Endothelial cell of umbilical vein (primary cell): Measurements from ENCODE around the gene GRID2. TPM values are rescaled to one million over a fixed set of nuclear protein-coding genes. Genes with fewer than 3 reads are reported as not detected.

ENCODE experiments used
- BruUV-seq: library from RNA; stranded (reverse); fragments of 400-500 nt; replicated peaks from 2 replicates; lab custom pipeline; 2021; lab: Mats Ljungman, UMichigan
- CTCF ChIA-PET: fragments of 300-600, 350-600 bp; sonication (Branson Sonifier 250); formaldehyde crosslinking; loops from one replicate; lab custom pipeline; 2021; ENCODE audit warnings: antibody characterized with exemption, inconsistent platforms; lab: Charles Lee
- POLR2A ChIA-PET: fragments of 300-600, 350-600 bp; sonication (Branson Sonifier 250); formaldehyde crosslinking; loops from one replicate; lab custom pipeline; 2021; ENCODE audit warnings: antibody characterized with exemption, inconsistent platforms; lab: Charles Lee
- DNase-seq: peaks from one replicate; pipeline ENCODE4 v3.0.0-alpha.2; 2011; ENCODE audit warnings: low read depth, low spot score
- FAIRE-seq: peaks from 2 replicates; lab custom pipeline; 2011; peaks lifted over from hg19 to GRCh38; lab: Jason Lieb, UNC
- H2AFZ ChIP-seq: 2 replicates; pipeline ENCODE4 v1.6.0; 2012; ENCODE audit warnings: low read depth, low read length, control low read depth, inconsistent platforms
- H3K27ac ChIP-seq: 2 replicates; pipeline ENCODE4 v1.5.1; 2011; ENCODE audit warnings: low read depth, mild to moderate bottlenecking, control low read depth, low read length, moderate library complexity; ENCODE audit not compliant: insufficient read depth
- H3K27me3 ChIP-seq, 2 experiments: 2 replicates each; pipeline versions ENCODE4 v1.6.0 to v1.6.1; 2011; ENCODE audit warnings: low read length in 2 of 2, mixed read lengths in 1 of 2; ENCODE audit not compliant: control insufficient read depth in 2 of 2, insufficient read depth in 2 of 2
- H3K36me3 ChIP-seq, 2 experiments: 2 replicates in 1 of 2; 3 replicates in 1 of 2; pipeline ENCODE4 v1.5.1; 2011; ENCODE audit warnings: low read length in 2 of 2, mild to moderate bottlenecking in 1 of 2, moderate library complexity in 1 of 2; ENCODE audit not compliant: control insufficient read depth in 2 of 2, insufficient read depth in 2 of 2; ENCODE audit errors: extremely low read depth in 1 of 2
- H3K4me1 ChIP-seq: 3 replicates; pipeline ENCODE4 v1.5.1; 2011; ENCODE audit warnings: mild to moderate bottlenecking, low read length; ENCODE audit not compliant: control insufficient read depth, insufficient read depth; ENCODE audit errors: extremely low read depth
- H3K4me2 ChIP-seq: 2 replicates; pipeline ENCODE4 v1.6.1; 2011; ENCODE audit warnings: low read length, control low read depth, mixed read lengths; ENCODE audit not compliant: insufficient read depth
- H3K4me3 ChIP-seq, 3 experiments: fragments of 200-600 bp in 1 of 3; sonication (generic), shearing (Covaris generic) in 1 of 3; replicated peaks in 1 of 3; 2 replicates each; pipeline ENCODE4 v1.5.1; 2011 to 2016; ENCODE audit warnings: control low read depth in 3 of 3, low read length in 3 of 3, mild to moderate bottlenecking in 2 of 3, inconsistent platforms in 1 of 3, low read depth in 1 of 3, moderate library complexity in 1 of 3; ENCODE audit not compliant: insufficient read depth in 1 of 3
- H3K79me2 ChIP-seq: 2 replicates; pipeline ENCODE4 v1.6.0; 2012; ENCODE audit warnings: low read length, inconsistent platforms; ENCODE audit not compliant: control insufficient read depth, insufficient read depth
- H3K9ac ChIP-seq: replicated peaks from 2 replicates; pipeline ENCODE3; 2011; ENCODE audit warnings: low read length, control low read depth; ENCODE audit not compliant: insufficient read depth; ENCODE audit errors: extremely low read depth
- H3K9me1 ChIP-seq: replicated peaks from 3 replicates; pipeline ENCODE4 v1.6.0; 2011; ENCODE audit warnings: mild to moderate bottlenecking, low read length; ENCODE audit not compliant: control insufficient read depth, insufficient read depth; ENCODE audit errors: extremely low read depth
- H3K9me3 ChIP-seq: replicated peaks from 2 replicates; pipeline ENCODE4 v1.5.1; 2012; ENCODE audit warnings: low read length, inconsistent platforms; ENCODE audit not compliant: control insufficient read depth, insufficient read depth
- H4K20me1 ChIP-seq: replicated peaks from 2 replicates; pipeline ENCODE3; 2011; ENCODE audit warnings: mild to moderate bottlenecking, low read length; ENCODE audit not compliant: control insufficient read depth, insufficient read depth; ENCODE audit errors: extremely low read depth
- EZH2 ChIP-seq: IDR thresholded peaks from 2 replicates; pipeline ENCODE4 v1.6.1; 2012; ENCODE audit warnings: borderline replicate concordance, low read depth, mild to moderate bottlenecking, moderate library complexity, low read length, inconsistent platforms; ENCODE audit not compliant: severe bottlenecking
- FOS ChIP-seq: IDR thresholded peaks from 2 replicates; pipeline ENCODE4 v1.6.1; 2011; ENCODE audit warnings: mild to moderate bottlenecking, low read length, moderate library complexity, borderline replicate concordance; ENCODE audit not compliant: insufficient read depth
- GATA2 ChIP-seq: IDR thresholded peaks from 2 replicates; pipeline ENCODE4 v1.7.0; 2011; ENCODE audit warnings: low read depth, mild to moderate bottlenecking, moderate library complexity, mixed read lengths, low read length; ENCODE audit not compliant: insufficient read length, insufficient read depth
- JUN ChIP-seq: IDR thresholded peaks from 2 replicates; pipeline ENCODE4 v1.6.1; 2011; ENCODE audit warnings: borderline replicate concordance, low read depth; ENCODE audit not compliant: insufficient read length, insufficient read depth
- MYC ChIP-seq: IDR thresholded peaks from one replicate; pipeline ENCODE4 v1.6.1; 2011; ENCODE audit warnings: mild to moderate bottlenecking, low read depth, low read length
- POLR2A ChIP-seq: IDR thresholded peaks from 2 replicates; pipeline ENCODE4 v1.6.1; 2012; ENCODE audit warnings: low read depth, mild to moderate bottlenecking, control low read depth, low read length
- POLR2AphosphoS5 ChIP-seq: IDR thresholded peaks from 2 replicates; pipeline ENCODE4 v1.6.1; 2012; ENCODE audit warnings: low read depth, mild to moderate bottlenecking, control low read depth, low read length, moderate library complexity; ENCODE audit not compliant: insufficient read depth
- dilution Hi-C: fragments of 300-500 bp; cut with MboI; formaldehyde crosslinking; loops from one replicate; pipeline ENCODE4 v1.15.0; 2019; ENCODE audit warnings: low sequenced_read_pairs; ENCODE audit not compliant: extremely low pct_ligation_motif_present
- intact Hi-C: fragments of 100-400 bp; cut with micrococcal nuclease; formaldehyde crosslinking; loops from one replicate; pipeline ENCODE4 v1.10.0; 2022
- polyA plus RNA-seq, 4 experiments: library from polyadenylated mRNA; depleted of rRNA in 3 of 4; stranded (reverse) in 3 of 4; unstranded in 1 of 4; fragments of >200 nt; gene quantifications; 2 replicates each; pipeline versions ENCODE4 v1.2.1 to v1.2.3, GENCODE V29; 2011 to 2012; ENCODE audit warnings: missing spikeins in 1 of 4
- total RNA-seq: library from RNA; stranded (reverse); gene quantifications from 2 replicates; pipeline ENCODE4 v1.2.3, GENCODE V29; 2021
- TF ChIP-seq, protein P1 (sequence below), 2 donors: IDR thresholded peaks; 1 replicate in 1 of 2; 2 replicates in 1 of 2; pipeline ENCODE4 v1.5.1; 2011; ENCODE audit warnings: low read length in 2 of 2, mild to moderate bottlenecking in 2 of 2, moderate library complexity in 2 of 2, control low read depth in 1 of 2, inconsistent platforms in 1 of 2, low read depth in 1 of 2; ENCODE audit not compliant: insufficient read depth in 1 of 2; ENCODE audit errors: extremely low read depth in 1 of 2
- TF ChIP-seq, protein P2 (sequence below): IDR thresholded peaks from 2 replicates; pipeline ENCODE4 v1.6.1; 2011; ENCODE audit not compliant: insufficient read depth, insufficient read length

Gene GRID2
- total and polyA plus RNA-seq, 2 donors (not counting 3 experiments of a cell fraction or from before 2014, with no cell fraction given): not detected

DNA sequence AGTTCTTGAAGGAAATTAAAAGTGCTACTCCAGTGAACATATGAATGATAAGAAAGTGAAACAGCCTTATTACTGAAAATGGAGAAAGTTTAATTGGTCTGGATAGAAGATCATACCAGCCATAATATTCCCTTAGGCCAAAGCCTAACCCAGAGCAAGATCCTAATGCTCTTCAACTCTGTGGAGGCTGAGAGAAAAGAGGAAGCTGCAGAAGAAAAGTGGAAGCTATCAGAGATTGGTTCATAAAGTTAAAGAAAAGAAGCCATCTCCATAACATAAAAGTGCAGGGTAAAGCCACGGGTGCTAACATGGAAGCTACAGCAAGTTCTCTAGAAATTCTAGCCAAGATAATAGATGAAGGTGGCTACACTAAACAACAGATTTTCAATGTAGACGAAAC lies 1439.3 kb downstream of the GRID2 start:
- DNase-seq (no peak), FAIRE-seq (no peak)
- intact Hi-C loops (no loop called here), dilution Hi-C loops (no loop called here)
- Histone ChIP-seq H3K79me2 (no peaks in the 10 kb centered on the region), H3K9me1 (no peaks in the 10 kb centered on the region), H3K4me1 (no peaks in the 10 kb centered on the region), H3K27me3 (no peaks in the 10 kb centered on the region), H3K9me3 (no peaks in the 10 kb centered on the region), H3K9ac (no peak overlapping the region), H3K4me3 (no peak overlapping the region), H4K20me1 (no peaks in the 10 kb centered on the region), H2AFZ (no peak overlapping the region), H3K36me3 (no peaks in the 10 kb centered on the region), H3K27ac (no peak overlapping the region), H3K4me2 (no peak overlapping the region)
- ChIA-PET POLR2A (no interaction called here), CTCF (no interaction called here)
- BruUV-seq: no TSS peak
- TF ChIP-seq GATA2 (no peak), MYC (no peak), POLR2A (no peak), FOS (no peak), POLR2AphosphoS5 (no peak), JUN (no peak), EZH2 (no peak)
- TF ChIP-seq, protein P1, sequence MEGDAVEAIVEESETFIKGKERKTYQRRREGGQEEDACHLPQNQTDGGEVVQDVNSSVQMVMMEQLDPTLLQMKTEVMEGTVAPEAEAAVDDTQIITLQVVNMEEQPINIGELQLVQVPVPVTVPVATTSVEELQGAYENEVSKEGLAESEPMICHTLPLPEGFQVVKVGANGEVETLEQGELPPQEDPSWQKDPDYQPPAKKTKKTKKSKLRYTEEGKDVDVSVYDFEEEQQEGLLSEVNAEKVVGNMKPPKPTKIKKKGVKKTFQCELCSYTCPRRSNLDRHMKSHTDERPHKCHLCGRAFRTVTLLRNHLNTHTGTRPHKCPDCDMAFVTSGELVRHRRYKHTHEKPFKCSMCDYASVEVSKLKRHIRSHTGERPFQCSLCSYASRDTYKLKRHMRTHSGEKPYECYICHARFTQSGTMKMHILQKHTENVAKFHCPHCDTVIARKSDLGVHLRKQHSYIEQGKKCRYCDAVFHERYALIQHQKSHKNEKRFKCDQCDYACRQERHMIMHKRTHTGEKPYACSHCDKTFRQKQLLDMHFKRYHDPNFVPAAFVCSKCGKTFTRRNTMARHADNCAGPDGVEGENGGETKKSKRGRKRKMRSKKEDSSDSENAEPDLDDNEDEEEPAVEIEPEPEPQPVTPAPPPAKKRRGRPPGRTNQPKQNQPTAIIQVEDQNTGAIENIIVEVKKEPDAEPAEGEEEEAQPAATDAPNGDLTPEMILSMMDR (IDR thresholded peaks at IDR 0.05; ENCODE audit: extremely low read depth in 1 of 2, insufficient read depth in 1 of 2, low read depth in 1 of 2, low read length in 2 of 2): no peak
- TF ChIP-seq, protein P2, sequence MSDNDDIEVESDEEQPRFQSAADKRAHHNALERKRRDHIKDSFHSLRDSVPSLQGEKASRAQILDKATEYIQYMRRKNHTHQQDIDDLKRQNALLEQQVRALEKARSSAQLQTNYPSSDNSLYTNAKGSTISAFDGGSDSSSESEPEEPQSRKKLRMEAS: no peak
